B cell (primary cell): ENCODE data around the gene COPA. TPM values are rescaled to one million over a fixed set of nuclear protein-coding genes. Genes with fewer than 3 reads are reported as not detected.

Experiments
- ATAC-seq: fragments of 200-7000 bp; cut with Tn5 transposase; one replicate; pipeline ENCODE4 v1.10.0; 2021; ENCODE audit warnings: low read depth, mild to moderate bottlenecking, moderate number of reproducible peaks, moderate library complexity
- CTCF ChIA-PET: fragments of 350-600 bp; sonication (Branson Sonifier 250); formaldehyde crosslinking; loops from one replicate; lab custom pipeline; 2021; ENCODE audit warnings: antibody characterized with exemption, inconsistent platforms; lab: Charles Lee
- POLR2A ChIA-PET: fragments of 350-600 bp; sonication (Branson Sonifier 250); formaldehyde crosslinking; loops from one replicate; lab custom pipeline; 2021; ENCODE audit warnings: antibody characterized with exemption; lab: Charles Lee
- DNase-seq: peaks from one replicate; pipeline ENCODE4 v3.0.0; 2013
- H2AFZ ChIP-seq: 2 replicates; pipeline ENCODE4 v1.6.1; 2012; ENCODE audit warnings: mild to moderate bottlenecking, low read depth, low read length; ENCODE audit not compliant: insufficient read depth, poor library complexity, severe bottlenecking
- H3K27ac ChIP-seq, 2 donors: 1 replicate in 1 of 2; 2 replicates in 1 of 2; pipeline ENCODE4 v1.5.1; 2012 to 2013; ENCODE audit warnings: low read length in 2 of 2, mild to moderate bottlenecking in 2 of 2, moderate library complexity in 1 of 2
- H3K27me3 ChIP-seq, 4 experiments: fragments of 200-600 bp in 1 of 4; sonication (generic) in 1 of 4; replicated peaks in 1 of 4; 1 replicate in 2 of 4; 2 replicates in 2 of 4; pipeline versions ENCODE4 v1.6.1 to v1.7.0; 2013 to 2016; ENCODE audit warnings: low read length in 3 of 4, mild to moderate bottlenecking in 2 of 4, mixed read lengths in 1 of 4, moderate library complexity in 1 of 4; ENCODE audit not compliant: insufficient read depth in 4 of 4, control insufficient read depth in 3 of 4; ENCODE audit errors: control extremely low read depth in 1 of 4
- H3K36me3 ChIP-seq, 2 experiments: replicated peaks in 1 of 2; 1 replicate in 1 of 2; 2 replicates in 1 of 2; pipeline versions ENCODE4 v1.6.1 to v1.7.1; 2013; ENCODE audit warnings: low read length in 1 of 2; ENCODE audit not compliant: insufficient read depth in 2 of 2, control insufficient read depth in 1 of 2; ENCODE audit errors: control extremely low read depth in 1 of 2, extremely low read depth in 1 of 2
- H3K4me1 ChIP-seq, 2 donors: fragments of 200-600 bp in 1 of 2; sonication (generic) in 1 of 2; 1 replicate in 1 of 2; 2 replicates in 1 of 2; pipeline versions ENCODE4 v1.5.1 to v1.6.1; 2013 to 2017; ENCODE audit warnings: low read length in 2 of 2; ENCODE audit not compliant: control insufficient read depth in 2 of 2, insufficient read depth in 2 of 2
- H3K4me2 ChIP-seq: replicated peaks from 2 replicates; pipeline ENCODE3; 2012; ENCODE audit warnings: mild to moderate bottlenecking, low read depth, low read length; ENCODE audit not compliant: poor library complexity, severe bottlenecking
- H3K4me3 ChIP-seq, 5 experiments: fragments of 200-600 bp in 1 of 5; sonication (generic) in 1 of 5; 1 replicate in 3 of 5; 2 replicates in 2 of 5; pipeline versions ENCODE4 v1.5.1 to v1.7.0; 2011 to 2016; ENCODE audit warnings: low read length in 4 of 5, mild to moderate bottlenecking in 4 of 5, low read depth in 2 of 5, control low read depth in 1 of 5, moderate library complexity in 1 of 5; ENCODE audit not compliant: insufficient read depth in 1 of 5; ENCODE audit errors: control extremely low read depth in 1 of 5, extremely low read depth in 1 of 5
- H3K79me2 ChIP-seq: fragments of 200-600 bp; sonication (generic); one replicate; pipeline ENCODE4 v1.6.0; 2016; ENCODE audit warnings: low read length; ENCODE audit not compliant: control insufficient read depth, insufficient read depth
- H3K9ac ChIP-seq: fragments of 200-600 bp; sonication (generic); 2 replicates; pipeline ENCODE4 v1.6.1; 2017; ENCODE audit warnings: mild to moderate bottlenecking, low read length, moderate library complexity
- H3K9me3 ChIP-seq, 3 donors: one replicate each; pipeline versions ENCODE4 v1.6.1 to v1.7.1; 2013; ENCODE audit warnings: low read length in 2 of 3; ENCODE audit not compliant: control insufficient read depth in 2 of 3, insufficient read depth in 1 of 3; ENCODE audit errors: control extremely low read depth in 1 of 3
- H4K20me1 ChIP-seq: 2 replicates; pipeline ENCODE4 v1.6.0; 2012; ENCODE audit warnings: mild to moderate bottlenecking, low read length; ENCODE audit not compliant: insufficient read depth, control insufficient read depth, poor library complexity, severe bottlenecking
- H3K27ac Mint-ChIP-seq: one replicate; pipeline ENCODE4 v1.8.0; 2021; ENCODE audit warnings: mixed read lengths
- H3K27me3 Mint-ChIP-seq: one replicate; pipeline ENCODE4 v1.8.0; 2021; ENCODE audit warnings: mixed read lengths
- H3K4me1 Mint-ChIP-seq: one replicate; pipeline ENCODE4 v1.8.0; 2021; ENCODE audit warnings: mixed read lengths
- H3K4me3 Mint-ChIP-seq: one replicate; pipeline ENCODE4 v1.8.0; 2021; ENCODE audit warnings: mixed read lengths
- H3K9me3 Mint-ChIP-seq: one replicate; pipeline ENCODE4 v1.8.0; 2022; ENCODE audit warnings: mixed read lengths; ENCODE audit not compliant: insufficient read depth
- CTCF ChIP-seq: fragments of 200-600 bp; IDR thresholded peaks from one replicate; pipeline ENCODE4 v1.8.0; 2022; ENCODE audit warnings: antibody characterized with exemption, mild to moderate bottlenecking
- EZH2 ChIP-seq: IDR thresholded peaks from 2 replicates; pipeline ENCODE4 v1.6.1; 2012; ENCODE audit warnings: borderline replicate concordance, low read depth, mild to moderate bottlenecking, moderate library complexity, low read length; ENCODE audit not compliant: insufficient read depth, poor library complexity, severe bottlenecking
- WGBS: methylation state at CpG from one replicate; pipeline ENCODE4 v1.1.5; 2013; ENCODE audit warnings: missing lambda C conversion rate; ENCODE audit not compliant: insufficient coverage; 5-methylcytosine and 5-hydroxymethylcytosine counted together
- intact Hi-C: fragments of 100-400 bp; cut with micrococcal nuclease; formaldehyde crosslinking; loops from one replicate; pipeline ENCODE4 v1.10.0; 2022
- polyA plus RNA-seq: library from polyadenylated mRNA; depleted of rRNA; stranded (reverse); fragments of >200 nt; gene quantifications from 2 replicates; pipeline ENCODE4 v1.2.3, GENCODE V29; 2012
- total RNA-seq, 2 donors: library from RNA; stranded (reverse); fragments of 120-200 nt in 1 of 2; gene quantifications; 1 replicate in 1 of 2; 2 replicates in 1 of 2; pipeline versions ENCODE4 v1.2.3 to v1.2.4, GENCODE V29; 2013 to 2022

Gene COPA
- total and polyA plus RNA-seq, 2 donors (not counting 1 experiment from before 2014, with no cell fraction given): 39.1 to 168 TPM

GRCh38 chr1:160366731-160367515, 23.9 kb upstream of the COPA start, which contains the start of gene NHLH1:
Gene NHLH1, plus strand, starts transcription at chr1:160367071. Its CDS starts 3,661 bp downstream, at chr1:160370732.
- no peaks in the 10 kb centered on the region for H3K36me3 ChIP-seq
- Mint-ChIP-seq H3K27ac (no peak within 1 kb of the TSS), H3K27me3 (no peaks in the 10 kb centered on the region), H3K4me1 (no peaks in the 10 kb centered on the region), H3K9me3 (no peaks in the 10 kb centered on the region), H3K4me3 (no peak within 1 kb of the TSS)
- DNase-seq (no peak), ATAC-seq (no peak)
- no peak within 1 kb of the TSS for H3K9ac ChIP-seq
- CTCF ChIA-PET: interaction anchor here (1.3 to 1.4 kb wide), 2 partner anchors 10 to 75 kb away, joined by 3 to 5 read pairs; no protein-coding TSS in a partner anchor
- no peak within 1 kb of the TSS for H2AFZ ChIP-seq
- intact Hi-C loops: no loop called here
- H3K4me1 ChIP-seq: no peaks in the 10 kb centered on the region
- POLR2A ChIA-PET: interaction anchor here (0.7 kb wide), 1 partner anchor 121 kb away, joined by 4 read pairs; no protein-coding TSS in a partner anchor
- WGBS: 95% methylated on average over 7 of the region's 15 CpGs
- TF ChIP-seq CTCF (no peak), EZH2 (no peak)
- H3K4me2 ChIP-seq: no peak within 1 kb of the TSS
- H3K9me3 ChIP-seq: no peaks in the 10 kb centered on the region
- no peaks in the 10 kb centered on the region for H3K79me2 ChIP-seq
- H3K4me3 ChIP-seq: no peak within 1 kb of the TSS
- no peaks in the 10 kb centered on the region for H4K20me1 ChIP-seq
- no peaks in the 10 kb centered on the region for H3K27me3 ChIP-seq
- no peak within 1 kb of the TSS for H3K27ac ChIP-seq

- no peak for DNase-seq
- no peak overlapping the region for H3K4me3 Mint-ChIP-seq
- WGBS: no CpG with 5 or more reads among the region's 1 CpG
- no peaks in the 10 kb centered on the region for H3K4me1 Mint-ChIP-seq
- no peak overlapping the region for H2AFZ ChIP-seq
- no peaks in the 10 kb centered on the region for H3K27me3 Mint-ChIP-seq
- H3K9me3 Mint-ChIP-seq: no peaks in the 10 kb centered on the region
- CTCF ChIA-PET: interaction anchor here (0.6 to 1.3 kb wide), 2 partner anchors 12 to 483 kb away, joined by 3 to 4 read pairs; no protein-coding TSS in a partner anchor
- H3K4me3 ChIP-seq: no peak overlapping the region
- H3K9me3 ChIP-seq: no peaks in the 10 kb centered on the region
- H4K20me1 ChIP-seq: no peaks in the 10 kb centered on the region
- no peak overlapping the region for H3K27ac Mint-ChIP-seq
- intact Hi-C loops: no loop called here
- H3K27me3 ChIP-seq: no peaks in the 10 kb centered on the region
- no peaks in the 10 kb centered on the region for H3K4me1 ChIP-seq
- TF ChIP-seq CTCF: no peak
- TF ChIP-seq EZH2: no peak
- POLR2A ChIA-PET: no interaction called here
- no peaks in the 10 kb centered on the region for H3K79me2 ChIP-seq
- peaks cover 0 to 6% of the 10 kb centered on the region in 2 experiments for H3K36me3 ChIP-seq
- no peak for ATAC-seq
- H3K27ac ChIP-seq: no peak overlapping the region
- H3K4me2 ChIP-seq: no peak overlapping the region
- no peak overlapping the region for H3K9ac ChIP-seq
Observed at GRCh38 chr1:160365325-160365724, 22.3 kb upstream of the COPA start.
